Subcutaneous adipose tissue (tissue), 4 donors: ENCODE results near the gene NAGPA. TPM values are rescaled to one million over a fixed set of nuclear protein-coding genes. Genes with fewer than 3 reads are reported as not detected.

ENCODE experiments used
- total RNA-seq, 4 donors: library from RNA; depleted of rRNA; stranded (reverse); fragments of >200 nt; gene quantifications; one replicate each; pipeline ENCODE4 v1.1.0, GENCODE V29; 2016
- TF ChIP-seq, protein P1 (sequence below): fragments of 450-650 bp; IDR thresholded peaks from one replicate; pipeline ENCODE4 v1.5.1; 2016; ENCODE audit warnings: low read depth, mild to moderate bottlenecking, control low read depth, antibody characterized with exemption, moderate library complexity

Gene NAGPA
- total RNA-seq, 4 donors from 2014 or later = 5.9 to 37.9 (median 30.1) TPM

DNA sequence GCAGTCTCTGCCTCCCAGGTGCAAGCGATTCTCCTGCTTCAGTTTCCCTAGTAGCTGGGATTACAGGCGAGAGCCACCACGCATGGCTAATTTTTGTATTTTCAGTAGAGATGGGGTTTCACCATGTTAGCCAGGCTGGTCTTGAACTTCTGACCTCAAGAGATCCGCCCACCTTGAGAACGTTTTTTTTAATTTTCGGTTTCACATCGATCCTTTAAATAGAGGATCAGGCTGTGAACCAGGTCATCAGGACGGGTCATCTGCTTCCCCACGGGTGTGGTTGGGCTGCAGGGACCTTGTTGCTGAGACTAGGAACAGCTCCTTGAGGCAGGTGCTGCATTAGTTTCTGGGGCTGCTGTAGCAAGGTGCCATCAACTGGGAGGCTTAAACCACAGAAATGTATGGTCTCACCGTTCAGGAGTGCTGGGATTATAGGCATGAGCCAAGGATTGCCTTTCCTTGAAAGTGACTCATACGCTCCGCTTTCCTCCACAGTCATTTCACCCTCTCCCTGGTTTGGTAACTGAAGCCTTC is 7.9 kb upstream of the NAGPA start:
- TF ChIP-seq, protein P1, sequence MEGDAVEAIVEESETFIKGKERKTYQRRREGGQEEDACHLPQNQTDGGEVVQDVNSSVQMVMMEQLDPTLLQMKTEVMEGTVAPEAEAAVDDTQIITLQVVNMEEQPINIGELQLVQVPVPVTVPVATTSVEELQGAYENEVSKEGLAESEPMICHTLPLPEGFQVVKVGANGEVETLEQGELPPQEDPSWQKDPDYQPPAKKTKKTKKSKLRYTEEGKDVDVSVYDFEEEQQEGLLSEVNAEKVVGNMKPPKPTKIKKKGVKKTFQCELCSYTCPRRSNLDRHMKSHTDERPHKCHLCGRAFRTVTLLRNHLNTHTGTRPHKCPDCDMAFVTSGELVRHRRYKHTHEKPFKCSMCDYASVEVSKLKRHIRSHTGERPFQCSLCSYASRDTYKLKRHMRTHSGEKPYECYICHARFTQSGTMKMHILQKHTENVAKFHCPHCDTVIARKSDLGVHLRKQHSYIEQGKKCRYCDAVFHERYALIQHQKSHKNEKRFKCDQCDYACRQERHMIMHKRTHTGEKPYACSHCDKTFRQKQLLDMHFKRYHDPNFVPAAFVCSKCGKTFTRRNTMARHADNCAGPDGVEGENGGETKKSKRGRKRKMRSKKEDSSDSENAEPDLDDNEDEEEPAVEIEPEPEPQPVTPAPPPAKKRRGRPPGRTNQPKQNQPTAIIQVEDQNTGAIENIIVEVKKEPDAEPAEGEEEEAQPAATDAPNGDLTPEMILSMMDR = no peak

DNA sequence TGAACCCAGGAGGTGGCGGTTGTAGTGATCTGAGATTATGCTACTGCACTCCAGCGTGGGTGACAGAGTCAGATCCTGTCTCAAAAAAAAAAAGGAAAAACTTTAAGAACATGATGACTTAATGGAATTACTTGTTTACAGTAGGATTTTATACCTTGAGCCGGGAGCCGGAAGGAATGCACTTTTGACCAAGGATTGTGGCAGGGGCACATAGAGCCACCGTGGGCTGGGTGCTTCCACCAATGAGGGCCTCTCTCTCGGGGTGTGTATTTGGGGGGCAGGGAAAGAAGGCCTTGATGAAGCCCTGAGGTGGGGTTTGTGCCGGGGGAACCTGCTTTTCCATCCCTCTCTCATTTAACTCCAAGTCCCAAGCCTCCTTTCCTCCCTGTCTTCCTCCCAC is 6.7 kb upstream of the NAGPA start:
- TF ChIP-seq, protein P1 = no peak

DNA sequence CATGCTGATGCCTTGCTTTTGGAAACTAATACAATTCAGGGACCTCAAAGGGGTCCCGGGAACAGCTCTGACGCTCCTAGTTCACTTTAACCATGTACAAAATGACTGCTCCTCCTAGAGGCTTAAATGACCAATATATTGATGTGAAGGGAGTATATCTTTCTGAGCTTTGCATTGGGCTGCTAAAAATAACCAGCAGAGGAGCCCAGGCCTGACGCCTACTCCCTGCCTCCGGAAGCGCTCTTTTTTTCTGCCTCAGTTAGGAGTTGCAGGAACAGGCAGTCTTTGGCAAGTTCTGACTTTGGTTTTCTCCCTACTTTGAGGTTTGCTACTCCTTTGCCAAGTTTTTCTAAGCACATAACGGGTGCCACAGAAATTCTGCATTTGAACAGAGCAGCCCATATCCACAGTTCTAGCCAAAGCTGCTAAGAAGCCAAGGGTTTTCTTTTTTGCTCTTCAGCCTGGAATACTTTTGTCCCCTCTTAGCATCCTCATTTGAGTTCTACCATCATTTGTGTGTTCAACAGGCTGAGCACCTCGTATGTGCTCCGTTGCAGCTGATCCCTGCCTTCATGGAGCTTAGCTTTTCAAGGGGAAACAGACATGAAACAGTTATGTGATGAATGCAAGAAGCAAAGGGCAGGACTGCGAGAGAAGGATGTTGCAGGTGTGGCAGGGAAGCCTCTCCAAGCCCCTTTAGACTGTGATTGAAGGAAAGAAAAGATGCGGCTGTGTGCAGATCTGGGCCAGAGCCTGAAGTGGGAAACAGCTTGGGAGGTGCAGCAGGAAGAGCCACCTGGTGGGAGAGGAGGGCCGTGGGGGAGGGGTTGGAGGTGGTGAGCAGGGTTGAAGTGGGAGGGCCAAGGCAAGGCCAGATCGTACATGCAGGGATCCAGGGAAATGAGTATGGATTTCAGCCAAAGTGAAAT is 2.8 kb upstream of the NAGPA start:
- TF ChIP-seq, protein P1 = no peak

DNA sequence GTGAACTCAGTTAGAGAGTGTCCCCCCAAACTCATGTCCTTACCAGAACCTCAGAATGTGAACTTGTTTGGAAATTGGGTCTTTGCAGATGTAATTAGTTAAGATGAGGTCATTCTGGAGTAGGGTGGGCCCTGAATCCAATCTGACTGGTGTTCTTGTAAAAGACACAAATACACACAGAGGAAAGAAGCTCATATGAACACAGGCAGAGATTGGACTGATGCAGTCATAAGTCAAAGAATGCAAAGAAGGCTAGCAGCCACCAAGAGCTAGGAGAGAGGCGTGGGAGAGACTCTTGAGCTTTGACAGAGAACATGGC is 2.1 kb upstream of the NAGPA start:
- TF ChIP-seq, protein P1 = no peak

DNA sequence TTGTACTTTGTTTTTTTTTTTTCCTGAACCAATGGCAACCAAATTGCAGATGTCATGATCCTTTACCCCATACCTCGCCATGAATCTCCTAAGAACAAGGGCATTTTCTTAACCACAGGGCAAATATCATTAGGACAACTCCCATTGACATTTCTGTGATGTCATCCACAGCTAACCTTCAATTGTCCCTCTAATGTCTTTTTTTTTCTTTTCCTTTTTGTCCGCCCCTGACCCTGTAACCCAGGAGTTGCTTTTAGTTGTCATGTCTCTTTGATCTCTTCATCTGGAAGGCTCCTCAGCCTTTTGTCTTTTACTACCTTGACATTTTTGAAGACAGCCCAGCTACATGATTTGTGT is 410 bp upstream of the NAGPA start:
- TF ChIP-seq, protein P1 = no peak

- TF ChIP-seq, protein P1 = no peak
These were observed 977 bp downstream of the NAGPA start for GRCh38 chr16:5032748-5033167.

DNA sequence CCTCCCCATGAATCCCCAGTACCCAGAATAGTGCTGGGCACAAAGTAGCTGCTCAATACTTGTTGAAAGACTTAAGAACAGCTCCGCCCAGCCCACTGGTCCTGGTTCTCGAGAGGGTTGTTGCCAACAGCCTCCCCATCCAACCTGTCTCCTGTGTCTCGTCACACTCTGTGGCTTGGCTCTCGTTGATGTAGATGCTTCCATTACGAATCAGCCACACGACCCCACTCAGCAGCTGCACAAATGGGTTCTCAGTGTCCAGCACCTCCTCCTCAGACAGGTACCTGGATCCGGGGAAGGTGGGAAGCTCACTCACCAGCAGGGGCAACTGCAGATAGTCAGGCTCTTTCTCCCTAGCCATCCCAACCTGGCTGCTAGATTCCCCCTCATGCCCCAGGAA is 2.1 kb downstream of the NAGPA start:
- TF ChIP-seq, protein P1 = no peak
